Naive thymus-derived CD4-positive, alpha-beta T cell (primary cell): ENCODE measurements around the gene DCST1. TPM values are rescaled to one million over a fixed set of nuclear protein-coding genes. Genes with fewer than 3 reads are reported as not detected.

Experiments used
- ATAC-seq: fragments of 150-1000 bp; cut with Tn5 transposase; 2 replicates; pipeline ENCODE4 v1.10.0; 2021; ENCODE audit warnings: mild to moderate bottlenecking, moderate library complexity
- CTCF ChIA-PET: fragments of 350-600 bp; sonication (Branson Sonifier 250); formaldehyde crosslinking; loops from one replicate; lab custom pipeline; 2021; ENCODE audit warnings: antibody characterized with exemption; lab: Charles Lee
- POLR2A ChIA-PET: fragments of 350-600 bp; sonication (Branson Sonifier 250); formaldehyde crosslinking; loops from one replicate; lab custom pipeline; 2021; ENCODE audit warnings: antibody characterized with exemption, inconsistent platforms; lab: Charles Lee
- DNase-seq, 9 donors: peaks; one replicate each; pipeline versions ENCODE4 v3.0.0 to v3.0.0-alpha.2; 2020 to 2022; ENCODE audit warnings: mixed read lengths in 1 of 9
- H3K27ac ChIP-seq: one replicate; pipeline ENCODE4 v1.7.0; 2013; ENCODE audit warnings: mild to moderate bottlenecking, low read depth, low read length, moderate library complexity
- H3K27me3 ChIP-seq, 2 donors: one replicate each; pipeline ENCODE4 v1.7.0; 2013; ENCODE audit warnings: low read length in 2 of 2, mild to moderate bottlenecking in 2 of 2, moderate library complexity in 2 of 2; ENCODE audit not compliant: control insufficient read depth in 2 of 2, insufficient read depth in 2 of 2
- H3K36me3 ChIP-seq, 3 experiments: 1 replicate in 2 of 3; 2 replicates in 1 of 3; pipeline ENCODE4 v1.7.0; 2013; ENCODE audit warnings: low read length in 3 of 3, mild to moderate bottlenecking in 3 of 3, moderate library complexity in 1 of 3; ENCODE audit not compliant: insufficient read depth in 3 of 3, control insufficient read depth in 2 of 3
- H3K4me1 ChIP-seq, 2 donors: one replicate each; pipeline ENCODE4 v1.7.0; 2013; ENCODE audit warnings: low read length in 2 of 2, mild to moderate bottlenecking in 2 of 2, moderate library complexity in 1 of 2; ENCODE audit not compliant: control insufficient read depth in 2 of 2, insufficient read depth in 2 of 2
- H3K4me3 ChIP-seq: 2 replicates; pipeline ENCODE4 v1.7.0; 2013; ENCODE audit warnings: mild to moderate bottlenecking, low read length
- H3K9me3 ChIP-seq, 3 experiments: 1 replicate in 2 of 3; 2 replicates in 1 of 3; pipeline ENCODE4 v1.7.0; 2013; ENCODE audit warnings: low read length in 3 of 3; ENCODE audit not compliant: control insufficient read depth in 2 of 3
- H3K27ac Mint-ChIP-seq, 9 donors: one replicate each; pipeline ENCODE4 v1.8.0; 2020 to 2022; ENCODE audit warnings: mixed read lengths in 9 of 9, mild to moderate bottlenecking in 8 of 9, moderate library complexity in 5 of 9, inconsistent platforms in 2 of 9
- H3K27me3 Mint-ChIP-seq, 5 donors: one replicate each; pipeline ENCODE4 v1.8.0; 2021 to 2022; ENCODE audit warnings: mixed read lengths in 5 of 5, mild to moderate bottlenecking in 1 of 5
- H3K36me3 Mint-ChIP-seq, 5 donors: one replicate each; pipeline ENCODE4 v1.8.0; 2020 to 2022; ENCODE audit warnings: mixed read lengths in 5 of 5, mild to moderate bottlenecking in 3 of 5, inconsistent platforms in 1 of 5
- H3K4me1 Mint-ChIP-seq, 7 donors: one replicate each; pipeline ENCODE4 v1.8.0; 2020 to 2022; ENCODE audit warnings: mixed read lengths in 7 of 7, mild to moderate bottlenecking in 3 of 7, inconsistent platforms in 1 of 7
- H3K4me3 Mint-ChIP-seq, 10 donors: one replicate each; pipeline ENCODE4 v1.8.0; 2020 to 2022; ENCODE audit warnings: mild to moderate bottlenecking in 10 of 10, mixed read lengths in 10 of 10, moderate library complexity in 6 of 10, inconsistent platforms in 2 of 10
- H3K9me3 Mint-ChIP-seq, 11 donors: one replicate each; pipeline ENCODE4 v1.8.0; 2020 to 2022; ENCODE audit warnings: mixed read lengths in 11 of 11, mild to moderate bottlenecking in 4 of 11, inconsistent platforms in 1 of 11, moderate library complexity in 1 of 11
- intact Hi-C, 2 donors: fragments of 100-400 bp; cut with micrococcal nuclease; formaldehyde crosslinking; loops; one replicate each; pipeline ENCODE4 v1.15.1; 2023
- polyA plus RNA-seq, 2 donors: library from polyadenylated mRNA; unstranded; fragments of 300-500 nt; fragmentation: Illumina TruSeq; gene quantifications; one replicate each; pipeline ENCODE4 v1.2.3, GENCODE V29; 2021
- total RNA-seq, 6 experiments: library from RNA in 5 of 6; stranded (reverse) in 5 of 6; gene quantifications; 1 replicate in 5 of 6; 2 replicates in 1 of 6; pipeline ENCODE4 v1.2.3 and lab custom pipeline; 2021 to 2026

DCST1 gene
- total and polyA plus RNA-seq, 7 experiments from 2014 or later = 0.19 to 0.78 (median 0.42) TPM; not detected in 4

DNA sequence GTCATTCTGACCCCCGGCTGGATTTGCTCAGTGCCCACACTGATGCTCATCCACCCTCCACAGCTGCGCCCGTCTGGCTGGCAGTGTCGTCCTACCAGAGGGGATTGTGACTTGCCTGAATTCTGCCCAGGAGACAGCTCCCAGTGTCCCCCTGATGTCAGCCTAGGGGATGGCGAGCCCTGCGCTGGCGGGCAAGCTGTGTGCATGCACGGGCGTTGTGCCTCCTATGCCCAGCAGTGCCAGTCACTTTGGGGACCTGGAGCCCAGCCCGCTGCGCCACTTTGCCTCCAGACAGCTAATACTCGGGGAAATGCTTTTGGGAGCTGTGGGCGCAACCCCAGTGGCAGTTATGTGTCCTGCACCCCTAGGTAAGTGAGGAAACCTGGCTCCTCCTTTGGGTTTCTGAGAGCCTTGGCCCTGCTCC is 24.2 kb downstream of the DCST1 start:
- H3K9me3 ChIP-seq = no peaks in the 10 kb centered on the region
- Mint-ChIP-seq H3K27me3 (no peaks in the 10 kb centered on the region), H3K36me3 (peaks cover 0 to 6% (median 0%) of the 10 kb centered on the region in 5 donors), H3K4me1 (peaks cover 5 to 21% (median 18%) of the 10 kb centered on the region in 7 donors), H3K4me3 (no peak overlapping the region), H3K9me3 (no peaks in the 10 kb centered on the region), H3K27ac (no peak overlapping the region)
- no peaks in the 10 kb centered on the region for H3K27me3 ChIP-seq
- H3K36me3 ChIP-seq = peaks cover 0 to 13% (median 0%) of the 10 kb centered on the region in 3 experiments
- CTCF ChIA-PET = interaction anchor here (0.6 to 13.9 kb wide), 5 partner anchors 13 to 64 kb away, joined by 3 to 138 read pairs (median 4); partner anchors contain the start of gene EFNA3
- DNase-seq (no peak), ATAC-seq (no peak)
- no peak overlapping the region for H3K27ac ChIP-seq
- intact Hi-C loops = no loop called here
- POLR2A ChIA-PET = interaction anchor here (3.3 kb wide), 1 partner anchor 21 kb away, joined by 8 read pairs; the partner anchor contains the start of gene EFNA3
- H3K4me1 ChIP-seq = peaks cover 13 to 19% of the 10 kb centered on the region in 2 donors
- H3K4me3 ChIP-seq = no peak overlapping the region

DNA sequence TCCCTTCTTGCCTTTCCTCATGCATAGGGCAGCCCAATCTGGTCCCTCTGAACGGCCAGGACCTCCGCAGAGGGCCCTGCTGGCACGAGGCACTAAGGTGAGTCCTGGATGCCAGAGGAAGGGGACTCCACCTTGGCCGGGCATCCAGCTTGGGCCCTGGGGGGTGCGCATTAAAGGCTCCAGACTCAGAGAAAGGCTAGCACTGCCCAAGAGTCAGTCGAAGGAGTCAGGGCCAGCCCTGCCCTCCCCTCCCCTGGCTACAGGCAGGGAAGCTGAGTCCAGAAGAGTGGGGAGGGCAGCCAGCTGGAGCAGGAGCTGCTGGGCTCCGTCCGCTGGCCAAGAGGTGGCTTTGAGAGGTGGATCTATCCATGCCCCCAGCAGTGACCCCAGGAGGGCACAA is 27.1 kb downstream of the DCST1 start:
- intact Hi-C loops = loop anchor here (1.0 to 10.0 kb wide), 15 partner anchors 8 to 736 kb away; partner anchors contain the start of genes ADAR (in 1 of the 2), AQP10 (in 1 of the 2), ATP8B2 (in 1 of the 2) and CKS1B (in 1 of the 2)
- peaks cover 0 to 6% (median 0%) of the 10 kb centered on the region in 5 donors for H3K36me3 Mint-ChIP-seq

GRCh38 chr1:155061381-155062150 is 27.9 kb downstream of the DCST1 start:
- Mint-ChIP-seq H3K4me1 (peaks cover 21 to 39% (median 35%) of the 10 kb centered on the region in 7 donors), H3K36me3 (peaks cover 0 to 6% (median 0%) of the 10 kb centered on the region in 5 donors), H3K9me3 (no peaks in the 10 kb centered on the region), H3K27ac (peak overlapping the region in 1 of 9 donors; percentile 25), H3K4me3 (peak overlapping the region; percentile 34 to 80 (median 54)), H3K27me3 (no peaks in the 10 kb centered on the region)
- DNase-seq = peak; percentile 81 to 97 (median 87)
- Histone ChIP-seq H3K4me3 (no peak overlapping the region), H3K9me3 (no peaks in the 10 kb centered on the region), H3K27ac (no peak overlapping the region), H3K36me3 (peaks cover 0 to 5% (median 0%) of the 10 kb centered on the region in 3 experiments), H3K27me3 (no peaks in the 10 kb centered on the region), H3K4me1 (peaks cover 20 to 21% of the 10 kb centered on the region in 2 donors)
- intact Hi-C loops = loop anchor here (1.0 to 10.0 kb wide), 17 partner anchors 9 to 737 kb away; partner anchors contain the start of genes ADAR (in 1 of the 2), AQP10 (in 1 of the 2), ATP8B2 (in 1 of the 2) and CKS1B (in 1 of the 2)
- CTCF ChIA-PET = interaction anchor here (0.6 to 13.9 kb wide), 17 partner anchors 9 to 502 kb away, joined by 3 to 138 read pairs (median 3); partner anchors contain the start of genes ADAM15, EFNA3, FLAD1 and PBXIP1
- POLR2A ChIA-PET = interaction anchor here (0.6 to 7.8 kb wide), 5 partner anchors 9 to 956 kb away, joined by 3 to 51 read pairs (median 4); no protein-coding TSS in a partner anchor
- ATAC-seq = peak; percentile 74

More for the DNA sequence above, 27.1 kb downstream of the DCST1 start:
- POLR2A ChIA-PET = interaction anchor here (0.6 to 2.2 kb wide), 4 partner anchors 9 to 154 kb away, joined by 3 to 7 read pairs (median 3); no protein-coding TSS in a partner anchor
- Histone ChIP-seq H3K27ac (no peak overlapping the region), H3K4me1 (peaks cover 20 to 21% of the 10 kb centered on the region in 2 donors), H3K27me3 (no peaks in the 10 kb centered on the region), H3K36me3 (peaks cover 0 to 8% (median 0%) of the 10 kb centered on the region in 3 experiments), H3K4me3 (no peak overlapping the region), H3K9me3 (no peaks in the 10 kb centered on the region)
- peak overlapping the region in 1 of 10 donors; percentile 50 for H3K4me3 Mint-ChIP-seq
- CTCF ChIA-PET = interaction anchor here (0.6 to 13.9 kb wide), 14 partner anchors 8 to 580 kb away, joined by 3 to 138 read pairs (median 4); partner anchors contain the start of genes ADAM15, EFNA3, FLAD1 and PBXIP1
- H3K27ac Mint-ChIP-seq = no peak overlapping the region
- H3K9me3 Mint-ChIP-seq = no peaks in the 10 kb centered on the region
- H3K27me3 Mint-ChIP-seq = no peaks in the 10 kb centered on the region
- peaks cover 19 to 34% (median 30%) of the 10 kb centered on the region in 7 donors for H3K4me1 Mint-ChIP-seq
- DNase-seq = no peak
- no peak for ATAC-seq

DNA sequence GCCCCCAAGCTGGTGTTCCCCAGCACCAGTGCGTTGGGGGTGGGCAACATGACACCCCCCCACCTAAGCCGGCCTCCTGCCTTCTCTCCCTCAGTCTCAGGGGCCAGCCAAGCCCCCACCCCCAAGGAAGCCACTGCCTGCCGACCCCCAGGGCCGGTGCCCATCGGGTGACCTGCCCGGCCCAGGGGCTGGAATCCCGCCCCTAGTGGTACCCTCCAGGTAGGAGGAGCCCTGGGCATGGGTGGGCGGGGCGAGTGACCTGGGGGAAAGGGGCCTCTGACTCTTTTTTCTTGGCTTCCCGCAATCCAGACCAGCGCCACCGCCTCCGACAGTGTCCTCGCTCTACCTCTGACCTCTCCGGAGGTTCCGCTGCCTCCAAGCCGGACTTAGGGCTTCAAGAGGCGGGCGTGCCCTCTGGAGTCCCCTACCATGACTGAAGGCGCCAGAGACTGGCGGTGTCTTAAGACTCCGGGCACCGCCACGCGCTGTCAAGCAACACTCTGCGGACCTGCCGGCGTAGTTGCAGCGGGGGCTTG is 28.6 kb downstream of the DCST1 start:
- H3K27ac ChIP-seq = no peak overlapping the region
- H3K27me3 Mint-ChIP-seq = no peaks in the 10 kb centered on the region
- peak overlapping the region in 8 of 10 donors; percentile 16 to 96 (median 90) for H3K4me3 Mint-ChIP-seq
- H3K9me3 Mint-ChIP-seq = no peaks in the 10 kb centered on the region
- ChIA-PET CTCF (interaction anchor here (0.7 to 13.9 kb wide), 14 partner anchors 9 to 502 kb away, joined by 3 to 138 read pairs (median 4); partner anchors contain the start of genes ADAM15, EFNA3, PMVK and PYGO2), POLR2A (interaction anchor here (1.1 to 7.8 kb wide), 3 partner anchors 11 to 22 kb away, joined by 4 to 51 read pairs (median 7); partner anchors contain the start of gene ADAM15)
- peak overlapping the region; percentile 76 for H3K4me3 ChIP-seq
- peaks cover 21 to 42% (median 39%) of the 10 kb centered on the region in 7 donors for H3K4me1 Mint-ChIP-seq
- H3K27me3 ChIP-seq = no peaks in the 10 kb centered on the region
- ATAC-seq (no peak), DNase-seq (no peak)
- intact Hi-C loops = loop anchor here (1.0 to 10.0 kb wide), 9 partner anchors 17 to 737 kb away; partner anchors contain the start of genes ADAR (in 1 of the 2), AQP10 (in 1 of the 2), ATP8B2 (in 1 of the 2) and PBXIP1 (in 1 of the 2)
- peak overlapping the region in 4 of 9 donors; percentile 14 to 83 (median 68) for H3K27ac Mint-ChIP-seq
- peaks cover 20 to 21% of the 10 kb centered on the region in 2 donors for H3K4me1 ChIP-seq
- H3K36me3 ChIP-seq = peaks cover 0 to 12% (median 0%) of the 10 kb centered on the region in 3 experiments
- no peaks in the 10 kb centered on the region for H3K9me3 ChIP-seq
- H3K36me3 Mint-ChIP-seq = peaks cover 0 to 6% (median 0%) of the 10 kb centered on the region in 5 donors

GRCh38 chr1:155062702-155063411 is 29.2 kb downstream of the DCST1 start:
- Histone ChIP-seq H3K4me1 (peaks cover 20 to 21% of the 10 kb centered on the region in 2 donors), H3K27ac (no peak overlapping the region), H3K9me3 (no peaks in the 10 kb centered on the region), H3K36me3 (peaks cover 0 to 14% (median 0%) of the 10 kb centered on the region in 3 experiments), H3K4me3 (peak overlapping the region; percentile 76), H3K27me3 (no peaks in the 10 kb centered on the region)
- DNase-seq (peak in 8 of 9 donors; percentile 58 to 80 (median 65)), ATAC-seq (peak; percentile 38)
- Mint-ChIP-seq H3K4me1 (peaks cover 21 to 42% (median 39%) of the 10 kb centered on the region in 7 donors), H3K9me3 (no peaks in the 10 kb centered on the region), H3K36me3 (peaks cover 0 to 8% (median 0%) of the 10 kb centered on the region in 5 donors), H3K4me3 (peak overlapping the region; percentile 84 to 98 (median 94)), H3K27ac (peak overlapping the region in 8 of 9 donors; percentile 17 to 86 (median 76)), H3K27me3 (no peaks in the 10 kb centered on the region)
- intact Hi-C loops = loop anchor here (1.0 to 10.0 kb wide), 14 partner anchors 8 to 738 kb away; partner anchors contain the start of genes ZBTB7B (in 2 of the 2), ADAR (in 1 of the 2), AQP10 (in 1 of the 2) and ATP8B2 (in 1 of the 2)
- POLR2A ChIA-PET = interaction anchor here (0.7 to 7.8 kb wide), 11 partner anchors 8 to 127 kb away, joined by 3 to 51 read pairs (median 4); partner anchors contain the start of genes ADAM15, EFNA3 and PMVK
- CTCF ChIA-PET = interaction anchor here (0.6 to 13.9 kb wide), 12 partner anchors 9 to 164 kb away, joined by 3 to 138 read pairs (median 6); partner anchors contain the start of genes ADAM15, EFNA3, KRTCAP2 and PYGO2
